IMR-90 (cell line): ENCODE results near the gene ZGRF1. TPM values are rescaled to one million over a fixed set of nuclear protein-coding genes. Genes with fewer than 3 reads are reported as not detected.

Source experiments
- ATAC-seq: fragments of 200-7000 bp; cut with Tn5 transposase; 2 replicates; pipeline ENCODE4 v1.9.1; 2020; ENCODE audit warnings: low read depth, mild to moderate bottlenecking, moderate library complexity
- BruUV-seq: library from RNA; stranded (reverse); fragments of 400-500 nt; replicated peaks from 2 replicates; lab custom pipeline; 2021; lab: Mats Ljungman, UMichigan
- CTCF ChIA-PET: fragments of 300-600 bp; formaldehyde crosslinking; extraction: SDS; loops from one replicate; lab custom pipeline; 2021; ENCODE audit warnings: antibody characterized with exemption; lab: Yijun Ruan, JAX
- POLR2A ChIA-PET: fragments of 300-600 bp; sonication (Branson Sonifier 250); formaldehyde crosslinking; loops from one replicate; lab custom pipeline; 2022; ENCODE audit warnings: antibody characterized with exemption; ENCODE audit not compliant: unreplicated experiment; lab: Charles Lee
- DNase-seq: peaks from one replicate; pipeline ENCODE4 v3.0.0; 2013
- H2AFZ ChIP-seq: replicated peaks from 2 replicates; pipeline ENCODE3; 2013; ENCODE audit warnings: low read length, mild to moderate bottlenecking; ENCODE audit not compliant: poor library complexity
- H2AK5ac ChIP-seq: 2 replicates; pipeline ENCODE4 v1.6.1; 2013; ENCODE audit warnings: low read depth, low read length, inconsistent platforms
- H2AK9ac ChIP-seq: replicated peaks from 2 replicates; pipeline ENCODE3; 2013; ENCODE audit warnings: mild to moderate bottlenecking, low read depth, low read length, moderate library complexity; ENCODE audit not compliant: poor library complexity
- H2BK120ac ChIP-seq: 2 replicates; pipeline ENCODE4 v1.6.1; 2013; ENCODE audit warnings: low read depth, low read length, inconsistent platforms
- H2BK15ac ChIP-seq: 3 replicates; pipeline ENCODE4 v1.6.1; 2013; ENCODE audit warnings: low read depth, low read length, inconsistent platforms
- H2BK20ac ChIP-seq: 2 replicates; pipeline ENCODE4 v1.6.1; 2013; ENCODE audit warnings: low read depth, mild to moderate bottlenecking, inconsistent platforms, low read length, moderate library complexity
- H2BK5ac ChIP-seq: 2 replicates; pipeline ENCODE4 v1.6.1; 2013; ENCODE audit warnings: mild to moderate bottlenecking, low read depth, low read length, inconsistent platforms; ENCODE audit not compliant: poor library complexity, severe bottlenecking
- H3K14ac ChIP-seq: replicated peaks from 2 replicates; pipeline ENCODE4 v1.6.1; 2013; ENCODE audit warnings: low read depth, low read length, inconsistent platforms
- H3K18ac ChIP-seq: 2 replicates; pipeline ENCODE4 v1.6.1; 2013; ENCODE audit warnings: low read depth, low read length, control low read depth
- H3K23ac ChIP-seq: 2 replicates; pipeline ENCODE4 v1.6.1; 2013; ENCODE audit warnings: low read depth, low read length, inconsistent platforms
- H3K27ac ChIP-seq: 2 replicates; pipeline ENCODE4 v1.5.1; 2013; ENCODE audit warnings: mild to moderate bottlenecking, control low read depth, low read length; ENCODE audit not compliant: insufficient read depth
- H3K27me3 ChIP-seq: 2 replicates; pipeline ENCODE4 v1.6.1; 2013; ENCODE audit warnings: low read length; ENCODE audit not compliant: control insufficient read depth, insufficient read depth
- H3K36me3 ChIP-seq: 2 replicates; pipeline ENCODE4 v1.6.1; 2013; ENCODE audit warnings: low read length, mixed read lengths; ENCODE audit not compliant: control insufficient read depth, insufficient read depth
- H3K4ac ChIP-seq: 2 replicates; pipeline ENCODE4 v1.6.1; 2013; ENCODE audit warnings: low read depth, low read length, inconsistent platforms
- H3K4me1 ChIP-seq: 2 replicates; pipeline ENCODE4 v1.6.1; 2013; ENCODE audit warnings: low read length, mixed read lengths; ENCODE audit not compliant: control insufficient read depth, insufficient read depth
- H3K4me2 ChIP-seq: 2 replicates; pipeline ENCODE4 v1.6.1; 2013; ENCODE audit warnings: low read depth, mild to moderate bottlenecking, control low read depth, low read length, moderate library complexity
- H3K4me3 ChIP-seq: 2 replicates; pipeline ENCODE4 v1.5.1; 2013; ENCODE audit warnings: low read depth, mild to moderate bottlenecking, control low read depth, low read length, moderate library complexity; ENCODE audit not compliant: insufficient read depth
- H3K56ac ChIP-seq: 2 replicates; pipeline ENCODE4 v1.6.1; 2013; ENCODE audit warnings: low read length, inconsistent platforms; ENCODE audit not compliant: insufficient read depth; ENCODE audit errors: extremely low read depth
- H3K79me1 ChIP-seq, 2 experiments: 2 replicates each; pipeline ENCODE4 v1.6.1; 2013; ENCODE audit warnings: low read length in 2 of 2, inconsistent platforms in 1 of 2, low read depth in 1 of 2
- H3K9ac ChIP-seq: 2 replicates; pipeline ENCODE4 v1.6.1; 2013; ENCODE audit warnings: low read depth, low read length, control low read depth
- H3K9me1 ChIP-seq: 2 replicates; pipeline ENCODE4 v1.6.1; 2013; ENCODE audit warnings: low read length, inconsistent platforms; ENCODE audit not compliant: insufficient read depth
- H3K9me3 ChIP-seq: 2 replicates; pipeline ENCODE4 v1.6.1; 2013; ENCODE audit warnings: low read length; ENCODE audit not compliant: control insufficient read depth, insufficient read depth
- H4K20me1 ChIP-seq: 2 replicates; pipeline ENCODE4 v1.6.1; 2013; ENCODE audit warnings: low read length, inconsistent platforms; ENCODE audit not compliant: insufficient read depth
- H4K5ac ChIP-seq: 2 replicates; pipeline ENCODE4 v1.6.1; 2013; ENCODE audit warnings: mild to moderate bottlenecking, low read depth, low read length, control low read depth
- H4K8ac ChIP-seq, 2 experiments: 2 replicates each; pipeline ENCODE4 v1.6.1; 2013; ENCODE audit warnings: low read depth in 2 of 2, low read length in 2 of 2, control low read depth in 1 of 2, inconsistent platforms in 1 of 2
- H4K91ac ChIP-seq: 2 replicates; pipeline ENCODE4 v1.6.1; 2013; ENCODE audit warnings: low read depth, low read length, inconsistent platforms; ENCODE audit not compliant: insufficient read depth
- BHLHE40 ChIP-seq: fragments of 150-350 bp; IDR thresholded peaks from 2 replicates; pipeline ENCODE4 v1.6.1; 2016; ENCODE audit warnings: mild to moderate bottlenecking, low read depth, low read length
- CEBPB ChIP-seq: IDR thresholded peaks from 2 replicates; pipeline ENCODE4 v1.6.1; 2012; ENCODE audit warnings: low read depth, low read length, improper control_type of control experiment
- CHD1 ChIP-seq: IDR thresholded peaks from 2 replicates; pipeline ENCODE4 v1.6.1; 2012; ENCODE audit warnings: low read depth, low read length, improper control_type of control experiment
- CTCF ChIP-seq: conservative IDR thresholded peaks from 2 replicates; pipeline ENCODE4 v1.5.1; 2012; ENCODE audit warnings: mild to moderate bottlenecking, low read depth, low read length, improper control_type of control experiment
- ELK1 ChIP-seq: fragments of 150-350 bp; IDR thresholded peaks from 2 replicates; pipeline ENCODE4 v1.6.1; 2016; ENCODE audit warnings: low read depth, mild to moderate bottlenecking, low read length, moderate library complexity, borderline replicate concordance
- FOS ChIP-seq: fragments of 150-350 bp; IDR thresholded peaks from 2 replicates; pipeline ENCODE4 v1.6.1; 2016; ENCODE audit warnings: low read depth, low read length
- MAFK ChIP-seq: IDR thresholded peaks from 2 replicates; pipeline ENCODE4 v1.6.1; 2012; ENCODE audit warnings: low read depth, low read length, improper control_type of control experiment
- MAZ ChIP-seq: IDR thresholded peaks from 2 replicates; pipeline ENCODE4 v1.6.1; 2012; ENCODE audit warnings: low read depth, mild to moderate bottlenecking, low read length, improper control_type of control experiment, moderate library complexity, borderline replicate concordance
- MXI1 ChIP-seq: IDR thresholded peaks from 2 replicates; pipeline ENCODE4 v1.6.1; 2012; ENCODE audit warnings: low read depth, mild to moderate bottlenecking, low read length, moderate library complexity, borderline replicate concordance
- NFE2L2 ChIP-seq: fragments of 150-350 bp; IDR thresholded peaks from 2 replicates; pipeline ENCODE4 v1.6.1; 2016; ENCODE audit warnings: low read depth, mild to moderate bottlenecking, low read length
- POLR2A ChIP-seq: IDR thresholded peaks from 2 replicates; pipeline ENCODE4 v1.6.1; 2012; ENCODE audit warnings: mild to moderate bottlenecking, low read depth, low read length
- RAD21 ChIP-seq: IDR thresholded peaks from 2 replicates; pipeline ENCODE4 v1.6.1; 2012; ENCODE audit warnings: low read length, improper control_type of control experiment
- RCOR1 ChIP-seq: IDR thresholded peaks from 2 replicates; pipeline ENCODE4 v1.6.1; 2012; ENCODE audit warnings: mild to moderate bottlenecking, low read length, improper control_type of control experiment; ENCODE audit not compliant: insufficient replicate concordance
- RFX5 ChIP-seq: IDR thresholded peaks from 2 replicates; pipeline ENCODE4 v1.8.0; 2012; ENCODE audit warnings: low read depth, mild to moderate bottlenecking, low read length, moderate library complexity
- SMC3 ChIP-seq: fragments of 150-350 bp; IDR thresholded peaks from 2 replicates; pipeline ENCODE4 v1.6.1; 2016; ENCODE audit warnings: low read depth, mild to moderate bottlenecking, antibody characterized with exemption, low read length, moderate library complexity
- USF2 ChIP-seq: fragments of 150-350 bp; IDR thresholded peaks from 2 replicates; pipeline ENCODE4 v1.6.1; 2017; ENCODE audit warnings: mild to moderate bottlenecking, antibody characterized with exemption, low read length, low read depth
- WGBS, 2 experiments: methylation state at CpG; one replicate each; pipeline versions ENCODE4 v1.1.5 to v1.1.7; 2013; ENCODE audit warnings: missing lambda C conversion rate in 2 of 2; ENCODE audit not compliant: insufficient read length in 1 of 2; ENCODE audit errors: extremely low coverage in 2 of 2; 5-methylcytosine and 5-hydroxymethylcytosine counted together
- dilution Hi-C: fragments of 300-500 bp; cut with HindIII; formaldehyde crosslinking; loops from one replicate; pipeline ENCODE4 v1.14.3; 2018; ENCODE audit warnings: low sequenced_read_pairs; ENCODE audit not compliant: unreplicated experiment
- in situ Hi-C: fragments of 300-500 bp; cut with MboI; formaldehyde crosslinking; loops from 3 replicates; pipeline ENCODE4 v1.14.3; 2019; ENCODE audit warnings: low sequenced_read_pairs, inconsistent platforms, mixed read lengths
- intact Hi-C: fragments of 100-400 bp; cut with micrococcal nuclease; formaldehyde crosslinking; loops from 2 replicates; pipeline ENCODE4 v1.10.0; 2022
- polyA plus RNA-seq, 3 experiments: library from polyadenylated mRNA; depleted of rRNA; stranded (reverse); fragments of >200 nt; gene quantifications; 2 replicates each; pipeline ENCODE4 v1.2.3, GENCODE V29; 2012; ENCODE audit warnings: low replicate concordance in 1 of 3
- total RNA-seq: library from RNA; depleted of rRNA; stranded (reverse); fragments of >200 nt; gene quantifications from 2 replicates; pipeline ENCODE4 v1.2.3, GENCODE V29; 2012

The ZGRF1 gene
- total and polyA plus RNA-seq, 2 of the 4 experiments (the other 2 are of a cell fraction) = 2.8 to 5.6 TPM

GRCh38 chr4:112593438-112594133 lies 43.1 kb downstream of the ZGRF1 start:
- no peak overlapping the region for H3K4me3 ChIP-seq
- no peak overlapping the region for H3K56ac ChIP-seq
- H4K20me1 ChIP-seq = no peaks in the 10 kb centered on the region
- dilution Hi-C loops = no loop called here
- no peak overlapping the region for H3K14ac ChIP-seq
- no peak overlapping the region for H3K9ac ChIP-seq
- no peaks in the 10 kb centered on the region for H3K9me1 ChIP-seq
- H3K4me2 ChIP-seq = no peak overlapping the region
- in situ Hi-C loops = no loop called here
- no peak overlapping the region for H2AK9ac ChIP-seq
- no peaks in the 10 kb centered on the region for H3K9me3 ChIP-seq
- 0 out of 2 replicates have a peak, but pooled peaks cover 2% of the 10 kb centered on the region for H3K4me1 ChIP-seq
- BruUV-seq = no TSS peak
- POLR2A ChIA-PET = no interaction called here
- CTCF ChIA-PET = no interaction called here
- no peaks in the 10 kb centered on the region for H3K79me1 ChIP-seq
- H2BK120ac ChIP-seq = no peak overlapping the region
- H3K27ac ChIP-seq = no peak overlapping the region
- no peak overlapping the region for H2AFZ ChIP-seq
- H2BK5ac ChIP-seq = no peak overlapping the region
- H2AK5ac ChIP-seq = no peak overlapping the region
- H4K5ac ChIP-seq = no peak overlapping the region
- H2BK20ac ChIP-seq = no peak overlapping the region
- H3K27me3 ChIP-seq = no peaks in the 10 kb centered on the region
- H3K36me3 ChIP-seq = no peaks in the 10 kb centered on the region
- no peak overlapping the region for H4K91ac ChIP-seq
- intact Hi-C loops = no loop called here
- H2BK15ac ChIP-seq = no peak overlapping the region
- ATAC-seq (no peak), DNase-seq (no peak)
- TF ChIP-seq MAFK (no peak), BHLHE40 (no peak), RFX5 (no peak), SMC3 (no peak), MXI1 (no peak), CEBPB (no peak), ELK1 (no peak), FOS (no peak), CHD1 (no peak), POLR2A (no peak), RCOR1 (no peak), MAZ (no peak), RAD21 (no peak), CTCF (no peak), NFE2L2 (no peak), USF2 (no peak)
- no peak overlapping the region for H3K18ac ChIP-seq
- no peak overlapping the region for H3K23ac ChIP-seq
- H3K4ac ChIP-seq = no peak overlapping the region
- WGBS, 2 experiments = 100% methylated on average over 1 of the region's 5 CpGs; no CpG with 5 or more reads in 1 of the 2 experiments
- no peak overlapping the region for H4K8ac ChIP-seq
